GM12892 (cell line): ENCODE results near the gene DLEU7.

Source experiments
- POLR2A ChIP-seq: IDR thresholded peaks from 2 replicates; pipeline ENCODE4 v1.6.1; 2011; ENCODE audit warnings: low read depth, low read length, control low read depth
- TAF1 ChIP-seq: IDR thresholded peaks from 2 replicates; pipeline ENCODE4 v1.6.1; 2011; ENCODE audit warnings: low read depth, mild to moderate bottlenecking, control low read depth, low read length, borderline replicate concordance

- TF ChIP-seq POLR2A (no peak), TAF1 (no peak)
Measured at GRCh38 chr13:50801087-50801931, 42.2 kb downstream of the DLEU7 start.
